H1 (cell line): ENCODE results near the gene DNAJC16. TPM values are rescaled to one million over a fixed set of nuclear protein-coding genes. Genes with fewer than 3 reads are reported as not detected.

Experiments
- EP300 ChIP-seq, 2 experiments: IDR thresholded peaks; 1 replicate in 1 of 2; 2 replicates in 1 of 2; pipeline ENCODE4 v1.6.1; 2011 to 2012; ENCODE audit warnings: low read depth in 2 of 2, low read length in 2 of 2, mild to moderate bottlenecking in 2 of 2, borderline replicate concordance in 1 of 2, inconsistent platforms in 1 of 2, moderate library complexity in 1 of 2
- polyA plus RNA-seq, 7 experiments: library from polyadenylated mRNA; depleted of rRNA in 3 of 7; stranded (reverse) in 5 of 7; unstranded in 2 of 7; fragments of >200 nt in 5 of 7; fragments of 200-250 nt in 2 of 7; gene quantifications; 1 replicate in 5 of 7; 2 replicates in 1 of 7; 4 replicates in 1 of 7; pipeline versions ENCODE4 v1.2.1 to v1.2.3, GENCODE V29; 2011 to 2013; ENCODE audit warnings: missing spikeins in 2 of 7, mixed read lengths in 2 of 7
- total RNA-seq: library from RNA; stranded (reverse); fragmentation: NEBNext Ultra II Directional; extraction: Animal tissue kit (Norgen Biotek cat#: 25700); gene quantifications from 2 replicates; pipeline ENCODE4 v1.2.1, GENCODE V29; 2021

Gene DNAJC16
- total and polyA plus RNA-seq, 2 of the 8 experiments (the other 6 are each of a cell fraction or from before 2014, with no cell fraction given), result 7.9 to 23.3 TPM

DNA sequence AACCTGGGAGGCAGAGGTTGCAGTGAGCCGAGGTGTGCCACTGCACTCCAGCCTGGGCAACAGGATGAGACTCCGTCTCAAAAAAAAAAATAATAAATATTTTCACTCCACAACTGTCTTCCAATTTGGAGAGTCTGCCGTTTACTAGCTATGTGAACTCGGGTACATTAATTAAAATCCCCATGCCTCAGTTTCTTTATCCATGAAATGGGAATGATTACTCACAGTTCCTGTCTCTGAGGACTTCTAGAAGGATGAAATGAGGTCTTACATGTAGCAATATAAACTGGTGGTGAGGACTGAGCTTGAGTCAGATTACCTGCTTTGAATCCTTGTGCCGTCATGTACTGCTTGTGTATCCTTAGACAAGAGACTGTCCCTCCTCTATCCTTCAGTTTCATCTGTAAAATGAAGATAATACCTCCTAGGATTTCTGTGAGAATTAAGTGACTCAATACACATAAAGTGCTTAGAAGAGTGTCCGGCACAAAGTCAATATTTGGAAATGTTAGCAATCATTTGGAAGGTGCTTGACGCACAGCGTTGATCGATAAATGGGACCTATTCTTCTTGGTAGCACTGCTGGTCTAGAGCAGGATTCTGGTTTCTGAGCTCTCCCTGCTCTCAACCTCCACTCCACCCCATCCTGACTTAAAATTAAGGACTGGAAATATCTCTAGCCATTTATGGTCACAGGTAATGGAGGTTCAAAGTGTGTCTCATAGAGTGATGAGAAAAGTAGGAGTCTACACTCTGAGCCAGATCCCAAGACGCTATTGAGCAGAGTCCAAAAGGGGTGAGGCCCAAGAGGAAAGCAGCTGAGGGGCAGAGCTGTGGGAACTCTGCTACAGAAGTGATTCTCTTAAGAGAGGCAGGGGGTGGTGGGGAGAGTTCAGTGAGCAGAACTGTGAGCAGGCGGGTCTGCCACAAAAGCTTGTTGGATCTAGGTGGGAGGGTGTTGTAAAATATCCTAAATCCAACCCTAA, 79.0 kb downstream of the DNAJC16 start (continued):
- TF ChIP-seq EP300 (IDR thresholded peaks at IDR 0.05; ENCODE audit: borderline replicate concordance in 1 of 2, low read depth in 2 of 2, low read length in 2 of 2), result no peak
- TF ChIP-seq, all 59 proteins: peak for 0
